Left colon (tissue), 2 donors: ENCODE measurements around the gene HPN. TPM values are rescaled to one million over a fixed set of nuclear protein-coding genes. Genes with fewer than 3 reads are reported as not detected.
"Not testable (repeated sequence)": the region's sequence is repeated elsewhere in the genome, so short reads cannot be mapped to it uniquely, and the experiment has no call there.

Source experiments
- ATAC-seq: fragments of 200-7000 bp; cut with Tn5 transposase; one replicate; pipeline ENCODE4 v1.9.1; 2020; ENCODE audit warnings: mild to moderate bottlenecking, moderate library complexity
- DNase-seq, 2 donors: peaks; one replicate each; pipeline ENCODE4 v3.0.0-alpha.2; 2020
- intact Hi-C, 2 donors: fragments of 100-400 bp; cut with DNase I in 1 of 2; cut with micrococcal nuclease in 1 of 2; formaldehyde crosslinking; loops; one replicate each; pipeline versions ENCODE4 v1.11.2 to v1.14.0; 2022; cut with DNase I, micrococcal nuclease
- long read RNA-seq: library from polyadenylated mRNA; unstranded; transcript quantifications from one replicate; pipeline ENCODE4 v2.0.0, GENCODE V29; 2021
- total RNA-seq, 2 donors: library from RNA; stranded (reverse); fragmentation: NEBNext Ultra II Directional; extraction: Animal tissue kit (Norgen Biotek cat#: 25700); gene quantifications; one replicate each; pipeline ENCODE4 v1.2.1, GENCODE V29; 2021
- donor health status: DM: no; HTN: no; CAD: no.
- donor health status: DM: yes; HTN: yes; CAD: no.

The HPN gene
- total RNA-seq = 1 to 10 TPM in 1 of 2 donors, under 1 TPM in 1; 0.95 to 1.1 TPM
- long read RNA-seq = 0 reads

GRCh38 chr19:35041548-35042055 lies at the start of gene HPN:
TSS of gene HPN (plus strand) at chr19:35041721. CDS start at chr19:35042507, 786 bp downstream.
- ATAC-seq (no peak), DNase-seq (no peak)
- intact Hi-C loops = no loop called here

DNA sequence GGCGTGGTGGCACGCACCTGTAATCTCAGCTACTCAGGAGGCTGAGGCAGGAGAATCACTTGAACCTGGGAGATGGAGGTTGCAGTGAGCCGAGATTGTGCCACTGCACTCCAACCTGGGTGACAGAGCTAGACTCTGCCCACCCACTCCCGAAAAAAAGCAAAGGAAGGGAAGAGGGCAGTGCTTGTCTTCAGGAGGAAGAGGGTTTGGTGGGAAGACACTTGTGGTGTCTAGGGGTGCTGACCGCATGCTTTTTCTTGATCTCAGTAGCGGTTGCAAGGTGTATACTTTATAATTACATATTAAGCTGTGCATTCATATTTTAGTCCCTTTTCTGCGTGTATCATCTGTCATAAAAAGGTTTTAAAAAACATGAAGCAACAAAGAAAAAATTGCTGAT lies 48.9 kb upstream of the HPN start:
- ATAC-seq, intact Hi-C loops, DNase-seq: not testable (repeated sequence)

- no peak for DNase-seq
- intact Hi-C loops = no loop called here
- no peak for ATAC-seq
Measured at GRCh38 chr19:34994286-34994642, 47.3 kb upstream of the HPN start.

DNA sequence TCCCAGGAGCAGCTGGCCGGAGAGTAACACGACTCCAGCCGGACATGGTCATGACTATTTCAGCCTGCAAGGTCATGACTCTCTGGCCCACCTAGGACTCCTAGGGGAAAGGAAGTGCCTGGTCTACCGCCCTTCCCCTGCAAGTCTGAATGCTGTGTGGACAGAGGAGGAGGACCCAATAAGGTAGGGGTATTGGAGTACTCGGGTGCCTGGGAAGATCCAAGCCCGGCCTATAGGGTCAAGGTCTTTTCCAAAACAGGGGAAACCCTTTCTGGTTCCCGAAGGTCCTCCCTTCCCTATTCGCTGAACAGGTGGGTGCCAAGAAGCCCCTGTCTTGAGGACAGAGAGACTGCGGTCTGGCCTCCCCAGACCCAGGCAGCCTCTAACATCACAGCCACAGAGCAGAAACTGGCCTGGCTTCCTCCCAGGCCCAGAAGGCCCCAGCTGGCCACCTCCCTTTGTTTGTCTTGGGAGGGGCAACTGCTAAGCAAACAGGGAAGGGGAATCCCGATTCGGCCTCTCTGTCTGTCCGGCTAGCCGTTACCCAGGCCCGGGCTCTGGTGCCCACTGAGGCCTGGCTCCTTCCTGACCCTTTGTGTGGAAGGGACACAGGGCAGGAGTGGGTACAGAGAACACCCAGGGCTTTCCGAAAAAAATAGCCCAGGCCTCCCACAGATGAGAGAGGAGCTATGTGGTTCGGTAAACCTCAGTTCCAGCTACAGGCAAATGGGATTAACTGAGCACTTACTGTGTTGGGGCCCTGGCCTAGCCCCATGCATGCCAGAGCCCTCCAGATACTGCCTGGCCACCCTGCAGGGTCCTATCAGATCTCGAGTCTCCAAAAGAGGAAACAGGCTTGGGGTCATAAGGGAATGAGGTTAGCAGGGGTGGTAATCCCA lies 46.6 kb upstream of the HPN start:
- intact Hi-C loops = no loop called here
- DNase-seq = peak; percentile 67 to 78
- ATAC-seq = peak; percentile 79

GRCh38 chr19:34995551-34995950 lies 46.0 kb upstream of the HPN start:
- intact Hi-C loops = no loop called here
- ATAC-seq = peak; percentile 32
- DNase-seq = no peak

DNA sequence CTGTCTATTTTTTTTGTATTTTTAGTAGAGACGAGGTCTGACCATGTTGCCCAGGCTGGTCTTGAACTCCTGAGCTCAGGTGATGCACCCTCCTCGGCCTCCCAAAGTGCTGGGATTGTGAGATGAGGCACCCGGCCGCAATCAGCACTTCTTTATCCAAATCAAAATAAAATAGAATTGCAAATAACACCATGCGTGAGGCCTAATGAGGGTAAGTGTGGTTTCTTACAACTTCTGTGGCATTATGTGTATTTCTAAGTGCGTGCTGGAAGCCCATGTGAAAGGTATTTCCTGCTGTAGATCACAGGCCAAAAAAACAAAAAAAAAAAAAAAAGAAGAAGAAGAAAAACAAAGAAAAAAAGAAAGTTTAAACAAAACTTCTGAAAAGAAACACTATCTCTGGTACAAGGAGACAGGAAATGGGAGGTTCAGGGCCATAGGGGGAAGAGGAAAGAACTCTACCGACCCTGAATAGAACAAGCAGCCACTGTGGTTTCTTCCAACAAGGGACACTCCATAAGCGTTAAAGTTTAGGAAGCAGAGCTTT lies 44.4 kb upstream of the HPN start:
- ATAC-seq = no peak
- DNase-seq = no peak
- intact Hi-C loops = no loop called here

- intact Hi-C loops, ATAC-seq, DNase-seq: not testable (repeated sequence)
Measured at GRCh38 chr19:34998224-34998623, 43.3 kb upstream of the HPN start.

DNA sequence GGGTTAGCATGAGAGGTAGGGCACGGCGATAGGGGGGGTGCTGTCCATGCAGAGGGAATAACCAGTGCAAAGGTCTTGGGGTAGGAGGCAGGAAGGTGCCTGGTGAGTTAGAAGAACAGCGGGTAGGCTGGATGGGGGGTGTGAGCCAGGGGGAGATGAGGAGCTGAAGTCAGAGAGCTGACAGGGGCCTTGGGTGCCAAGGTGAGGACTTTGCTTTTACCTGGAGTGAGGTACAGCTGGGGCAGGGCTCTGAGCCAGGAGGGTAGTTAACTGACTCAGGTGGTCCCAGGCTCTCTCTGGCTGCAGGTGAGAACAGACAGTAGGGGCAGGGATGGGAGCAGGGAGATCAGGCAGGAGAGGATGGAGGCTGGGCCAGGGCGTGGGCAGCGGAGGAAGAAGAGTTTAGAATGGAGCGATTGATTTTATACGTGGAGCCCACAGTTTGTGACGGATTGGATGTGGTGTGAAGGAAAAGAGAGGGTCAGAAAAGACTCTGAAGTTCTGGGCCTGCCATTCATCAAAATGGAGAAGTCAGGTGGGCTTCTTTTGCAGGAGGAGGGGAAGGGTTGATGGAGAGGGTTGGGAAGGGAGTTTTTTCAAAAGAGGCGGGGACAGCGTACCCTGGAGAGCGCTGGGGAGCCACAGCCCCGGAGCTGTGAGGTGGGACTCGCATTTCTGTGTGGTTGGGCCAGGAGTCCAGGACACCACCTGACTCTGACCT lies 42.6 kb upstream of the HPN start:
- intact Hi-C loops = no loop called here
- ATAC-seq = no peak
- peak in 1 of 2 donors; percentile 17 for DNase-seq

- peak; percentile 23 for ATAC-seq
- DNase-seq = peak; percentile 66 to 84
- intact Hi-C loops = no loop called here
Measured at GRCh38 chr19:34999498-35000337, 41.8 kb upstream of the HPN start, which contains the start of gene GRAMD1A. TSS of gene GRAMD1A (plus strand) at chr19:35000323. CDS start at chr19:35000479, 156 bp downstream.

GRCh38 chr19:35000338-35000646 lies 41.2 kb upstream of the HPN start:
- ATAC-seq (peak; percentile 70), DNase-seq (peak in 1 of 2 donors; percentile 87)

DNA sequence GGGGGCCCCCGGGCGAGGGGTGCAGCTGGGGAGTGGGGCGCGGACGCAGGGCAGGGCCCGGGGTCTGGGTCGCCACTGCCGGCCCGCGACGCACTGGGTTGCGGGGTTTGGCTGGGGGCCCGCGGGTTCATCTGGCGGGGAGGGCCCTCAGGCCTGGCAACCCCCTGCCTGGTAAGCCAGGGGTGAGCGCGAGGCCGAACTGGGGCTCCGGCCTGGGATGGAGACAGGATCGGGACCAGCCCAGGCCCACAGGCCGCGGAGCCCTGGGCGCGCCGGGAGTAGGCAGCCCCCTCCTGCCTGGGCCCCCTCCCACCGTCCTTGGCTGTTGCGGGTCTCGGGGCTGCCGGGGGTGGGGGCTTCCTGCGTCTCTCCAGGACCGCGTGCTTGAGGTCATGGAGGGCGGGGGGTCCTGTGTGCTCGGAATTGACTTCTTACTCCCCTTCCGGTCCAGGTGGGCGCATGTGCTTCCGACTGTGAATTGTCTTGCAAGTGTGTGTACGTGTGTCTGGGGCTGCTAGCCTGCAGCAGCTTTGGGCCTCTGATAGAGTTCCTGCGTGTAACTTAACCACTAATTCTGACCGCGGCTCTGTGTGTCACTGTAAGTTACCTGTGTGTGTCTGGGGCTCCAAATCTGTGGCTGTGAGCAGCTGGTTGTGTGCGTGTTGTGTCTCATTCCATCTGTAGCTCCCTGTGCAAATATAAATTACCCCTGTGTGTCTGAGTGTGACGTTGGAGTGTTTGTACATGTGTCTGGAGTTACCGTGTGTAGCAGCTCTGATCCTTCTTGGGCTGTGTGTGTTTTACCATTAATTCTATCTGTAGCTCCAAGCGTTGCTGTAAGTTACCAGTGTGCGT lies 40.6 kb upstream of the HPN start:
- DNase-seq (peak in 1 of 2 donors; percentile 45), ATAC-seq (peak; percentile 5)
- intact Hi-C loops = no loop called here

More at GRCh38 chr19:35000338-35000646, 41.2 kb upstream of the HPN start:
- intact Hi-C loops = no loop called here

- intact Hi-C loops = no loop called here
- no peak for DNase-seq
- no peak for ATAC-seq
Measured at GRCh38 chr19:35002037-35002535, 39.4 kb upstream of the HPN start.

GRCh38 chr19:35004517-35005255 lies 36.8 kb upstream of the HPN start:
- ATAC-seq (no peak), DNase-seq (no peak)
- intact Hi-C loops = no loop called here

DNA sequence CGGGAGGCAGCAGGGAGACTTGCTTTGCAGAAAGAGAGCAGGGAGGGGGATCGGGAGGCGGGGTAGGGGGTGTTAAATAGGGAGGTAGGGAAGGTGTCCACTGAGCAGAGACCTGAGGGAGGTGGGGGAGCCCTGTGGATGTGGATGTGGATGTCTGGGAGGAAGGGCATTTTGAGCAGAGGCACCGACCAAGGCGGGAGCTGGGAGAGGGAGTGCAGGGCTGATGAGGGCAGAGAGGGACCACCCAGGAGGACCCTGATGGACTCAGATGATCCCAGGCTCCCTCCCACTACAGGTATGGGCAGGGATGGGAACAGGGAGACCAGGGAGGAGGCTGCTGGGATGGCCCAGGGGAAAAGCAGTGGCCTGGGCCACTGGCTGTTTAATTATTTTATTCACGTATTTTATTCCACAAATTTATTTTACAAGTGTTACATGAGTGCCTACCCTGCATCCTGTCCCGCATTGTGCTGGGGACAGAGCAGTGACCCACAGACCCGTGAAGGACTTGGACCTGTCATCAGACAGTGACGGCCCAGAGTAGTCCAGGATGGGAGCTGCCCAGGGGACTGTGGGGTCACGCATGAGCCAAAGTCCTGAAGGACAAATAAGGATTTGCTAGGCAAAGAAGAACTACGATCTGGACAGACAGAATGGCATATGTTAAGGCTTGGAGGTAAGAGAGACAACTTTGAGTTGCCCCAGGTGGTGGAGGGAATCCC lies 36.1 kb upstream of the HPN start:
- DNase-seq = no peak
- no peak for ATAC-seq
- intact Hi-C loops = no loop called here

DNA sequence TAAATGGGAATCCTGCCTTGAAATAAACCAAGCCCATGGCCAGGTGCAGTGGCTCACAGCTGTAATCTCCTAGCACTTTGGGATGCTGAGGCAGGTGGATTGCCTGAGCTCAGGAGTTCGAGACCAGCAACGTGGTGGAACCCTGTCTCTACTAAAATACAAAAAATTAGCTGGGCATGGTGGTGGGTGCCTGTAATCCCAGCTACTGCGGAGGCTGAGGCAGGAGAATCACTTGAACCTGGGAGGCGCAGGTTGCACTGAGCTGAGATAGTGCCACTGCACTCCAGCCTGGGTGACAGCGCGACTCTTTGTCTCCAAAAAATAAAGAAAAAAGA lies 35.5 kb upstream of the HPN start:
- intact Hi-C loops = not testable (repeated sequence)

DNA sequence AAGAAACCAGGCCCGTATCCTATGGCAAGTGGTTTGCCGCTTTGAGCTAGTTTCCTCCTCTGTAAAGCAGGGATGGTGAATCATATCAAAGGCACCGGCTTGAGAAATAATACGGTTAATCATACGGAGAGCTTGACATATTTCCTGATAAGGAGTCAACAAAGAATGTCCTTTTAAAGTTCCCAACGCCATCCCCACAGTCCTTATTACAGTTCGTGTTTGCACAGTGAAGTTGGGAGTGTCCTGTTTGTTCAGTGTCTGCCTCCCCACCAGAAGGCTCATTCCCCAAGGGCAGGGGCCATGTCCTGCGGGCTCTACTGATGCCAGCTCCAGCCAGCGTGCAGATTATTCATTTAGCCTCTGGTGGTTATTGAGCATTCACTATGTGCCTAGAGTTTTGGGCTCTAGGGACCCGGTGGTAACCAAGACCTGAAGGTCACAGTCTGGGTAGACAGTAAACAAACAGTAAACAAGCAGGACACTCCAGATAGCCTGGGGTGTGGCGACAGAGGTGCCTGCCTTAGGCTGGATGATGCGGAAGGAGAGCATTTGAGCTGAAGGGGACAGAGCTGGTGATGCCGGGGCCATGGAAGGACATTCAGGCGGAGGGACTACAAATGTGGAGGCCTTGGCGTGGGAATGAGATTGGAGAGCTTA lies 35.1 kb upstream of the HPN start:
- ATAC-seq (peak; percentile 82), DNase-seq (peak; percentile 69 to 81)
- intact Hi-C loops = no loop called here

More for the DNA sequence above, 35.5 kb upstream of the HPN start:
- not testable (repeated sequence) for ATAC-seq, DNase-seq
